Hepatocyte (in vitro differentiated cells): ENCODE measurements around the gene ZFP64.

Experiments
- CTCF ChIP-seq: fragments of 200-600 bp; sonication (generic); IDR thresholded peaks from 2 replicates; pipeline ENCODE4 v1.5.1; 2016; ENCODE audit warnings: antibody characterized with exemption, mild to moderate bottlenecking; ENCODE audit not compliant: poor library complexity
- EZH2 ChIP-seq: fragments of 200-600 bp; sonication (generic); IDR thresholded peaks from 2 replicates; pipeline ENCODE4 v1.6.1; 2016; ENCODE audit warnings: antibody characterized with exemption, mild to moderate bottlenecking, borderline replicate concordance
- EZH2phosphoT487 ChIP-seq: fragments of 200-600 bp; sonication (generic); IDR thresholded peaks from one replicate; pipeline ENCODE4 v1.6.1; 2018; ENCODE audit warnings: antibody characterized with exemption, mild to moderate bottlenecking, low read depth, moderate library complexity; ENCODE audit not compliant: unreplicated experiment, severe bottlenecking

- no peak for TF ChIP-seq EZH2phosphoT487
- TF ChIP-seq CTCF, result no peak
- no peak for TF ChIP-seq EZH2
Measured at GRCh38 chr20:52130406-52130805, 61.2 kb downstream of the ZFP64 start.
